ENCODE measurements around the gene TRIM4.
"Not testable (repeated sequence)": the region's sequence is repeated elsewhere in the genome, so short reads cannot be mapped to it uniquely, and the experiment has no call there.

TRIM4 gene, protein sequence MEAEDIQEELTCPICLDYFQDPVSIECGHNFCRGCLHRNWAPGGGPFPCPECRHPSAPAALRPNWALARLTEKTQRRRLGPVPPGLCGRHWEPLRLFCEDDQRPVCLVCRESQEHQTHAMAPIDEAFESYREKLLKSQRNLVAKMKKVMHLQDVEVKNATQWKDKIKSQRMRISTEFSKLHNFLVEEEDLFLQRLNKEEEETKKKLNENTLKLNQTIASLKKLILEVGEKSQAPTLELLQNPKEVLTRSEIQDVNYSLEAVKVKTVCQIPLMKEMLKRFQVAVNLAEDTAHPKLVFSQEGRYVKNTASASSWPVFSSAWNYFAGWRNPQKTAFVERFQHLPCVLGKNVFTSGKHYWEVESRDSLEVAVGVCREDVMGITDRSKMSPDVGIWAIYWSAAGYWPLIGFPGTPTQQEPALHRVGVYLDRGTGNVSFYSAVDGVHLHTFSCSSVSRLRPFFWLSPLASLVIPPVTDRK

DNA sequence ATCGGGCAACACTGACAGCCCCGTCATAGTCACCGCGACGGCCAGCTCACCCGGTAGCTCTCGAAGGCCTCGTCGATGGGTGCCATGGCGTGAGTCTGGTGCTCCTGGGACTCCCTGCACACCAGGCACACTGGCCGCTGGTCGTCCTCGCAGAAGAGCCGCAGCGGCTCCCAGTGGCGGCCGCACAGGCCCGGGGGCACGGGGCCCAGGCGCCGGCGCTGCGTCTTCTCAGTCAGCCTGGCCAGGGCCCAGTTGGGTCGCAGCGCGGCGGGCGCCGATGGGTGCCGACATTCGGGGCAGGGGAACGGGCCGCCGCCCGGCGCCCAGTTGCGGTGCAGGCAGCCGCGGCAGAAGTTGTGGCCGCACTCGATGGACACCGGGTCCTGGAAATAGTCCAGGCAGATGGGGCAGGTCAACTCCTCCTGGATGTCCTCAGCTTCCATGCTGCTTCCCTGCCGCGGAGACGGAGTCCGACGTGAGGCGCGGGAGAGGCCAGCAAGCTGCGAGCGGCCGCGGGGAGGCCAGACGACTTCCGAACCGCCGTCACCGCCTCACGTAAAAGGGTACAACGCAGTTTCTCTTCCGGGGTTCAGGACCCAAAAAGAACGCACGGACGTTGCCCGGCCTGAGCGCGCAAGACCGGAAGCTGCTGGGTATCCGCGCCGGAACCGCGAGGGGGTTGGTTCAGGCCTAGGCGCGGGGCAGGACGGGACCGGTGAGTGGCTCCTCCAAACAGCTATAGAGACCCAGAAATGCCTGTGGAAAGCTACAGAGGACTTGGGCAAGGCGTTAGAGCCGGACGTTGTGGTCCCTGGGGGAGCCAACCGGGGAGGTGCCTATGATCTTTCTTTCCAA is at the start of gene TRIM4:
Gene TRIM4 (minus strand): TSS at position 572 of the 855 bp plus-strand sequence. CDS start 129 bp downstream, at position 443.
- peak; percentile 94 for DNase-seq (ENCODE audit: low read depth, low spot score)

- no peak for DNase-seq (ENCODE audit: low read depth, low spot score)
Measured at GRCh38 chr7:99958564-99959227, 39.4 kb upstream of the TRIM4 start.

DNA sequence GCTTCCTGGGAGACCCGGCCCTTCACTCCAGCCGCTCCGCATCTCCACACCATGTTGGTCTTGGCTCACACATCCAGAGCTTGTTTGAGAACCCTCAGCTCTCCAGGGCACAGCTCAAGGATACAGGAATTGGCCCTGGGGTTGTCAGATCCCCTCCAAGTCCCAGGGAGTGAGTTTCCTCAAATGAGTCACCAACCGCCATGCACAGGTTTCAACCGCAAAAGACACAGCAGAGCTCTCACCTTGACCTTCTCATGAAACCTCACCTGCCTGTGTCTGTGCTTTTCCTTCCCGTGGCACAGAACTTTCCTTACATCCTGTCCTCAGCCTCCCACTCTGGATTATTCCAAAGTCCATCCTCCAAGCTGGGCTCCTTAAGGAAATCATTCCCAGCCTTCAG is 35.9 kb upstream of the TRIM4 start:
- no peak for DNase-seq (ENCODE audit: low read depth, low spot score)

GRCh38 chr7:99954643-99955042 is 35.3 kb upstream of the TRIM4 start:
- not testable (repeated sequence) for DNase-seq (ENCODE audit: low read depth, low spot score)

DNA sequence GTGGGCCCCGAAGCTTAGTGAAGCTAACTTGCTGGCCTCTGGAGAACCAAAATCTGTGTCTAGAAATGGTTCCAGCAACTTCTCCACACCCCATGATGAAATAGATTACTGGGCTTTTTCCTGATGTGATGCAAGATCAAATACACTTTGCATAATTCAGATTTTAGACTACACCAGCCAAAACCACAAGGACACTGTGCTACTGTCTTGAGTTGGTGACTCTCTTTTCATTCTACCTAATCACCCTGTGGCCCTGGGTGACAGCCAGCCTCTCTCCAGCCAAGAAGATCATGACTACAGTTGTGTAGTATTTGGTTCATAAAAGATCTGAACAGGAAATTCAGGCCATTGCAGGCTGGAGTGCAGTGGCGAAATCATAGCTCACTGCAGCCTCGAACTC is 34.3 kb upstream of the TRIM4 start:
- peak; percentile 5 for DNase-seq (ENCODE audit: low read depth, low spot score)

DNA sequence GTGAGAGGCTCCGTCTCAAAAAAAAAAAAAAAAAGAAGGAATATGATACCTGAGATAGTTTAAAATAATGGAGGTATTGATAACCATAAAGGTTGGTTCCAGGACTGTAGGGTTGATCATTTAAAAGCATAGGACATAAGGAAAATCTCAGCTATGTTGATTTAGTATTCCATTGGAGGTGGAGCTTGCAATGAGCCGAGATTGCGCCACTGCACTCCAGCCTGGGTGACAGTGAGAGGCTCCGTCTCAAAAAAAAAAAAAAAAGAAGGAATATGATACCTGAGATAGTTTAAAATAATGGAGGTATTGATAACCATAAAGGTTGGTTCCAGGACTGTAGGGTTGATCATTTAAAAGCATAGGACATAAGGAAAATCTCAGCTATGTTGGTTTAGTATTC is 33.3 kb upstream of the TRIM4 start:
- not testable (repeated sequence) for DNase-seq (ENCODE audit: low read depth, low spot score)

DNA sequence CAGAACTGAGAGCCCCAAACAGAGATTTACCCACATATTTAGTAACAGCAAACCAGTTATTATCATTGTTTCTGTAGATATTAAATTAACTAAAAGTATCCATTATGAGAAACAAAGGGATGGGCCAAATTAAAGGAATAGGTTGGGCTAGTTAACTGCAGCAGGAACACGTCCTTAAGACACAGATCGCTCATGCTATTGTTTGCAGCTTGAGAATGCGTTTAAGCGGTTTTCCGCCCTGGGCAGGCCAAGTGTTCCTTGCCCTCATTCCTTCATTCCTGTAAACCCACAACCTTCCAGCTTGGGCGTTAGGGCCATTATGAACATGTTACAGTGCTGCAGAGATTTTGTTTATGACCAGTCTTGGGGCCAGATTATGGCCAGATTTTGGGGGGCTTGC is 31.5 kb upstream of the TRIM4 start:
- DNase-seq (ENCODE audit: low read depth, low spot score) = not testable (repeated sequence)

GRCh38 chr7:99949645-99950228 is 30.4 kb upstream of the TRIM4 start:
- peak; percentile 4 for DNase-seq (ENCODE audit: low read depth, low spot score)

DNA sequence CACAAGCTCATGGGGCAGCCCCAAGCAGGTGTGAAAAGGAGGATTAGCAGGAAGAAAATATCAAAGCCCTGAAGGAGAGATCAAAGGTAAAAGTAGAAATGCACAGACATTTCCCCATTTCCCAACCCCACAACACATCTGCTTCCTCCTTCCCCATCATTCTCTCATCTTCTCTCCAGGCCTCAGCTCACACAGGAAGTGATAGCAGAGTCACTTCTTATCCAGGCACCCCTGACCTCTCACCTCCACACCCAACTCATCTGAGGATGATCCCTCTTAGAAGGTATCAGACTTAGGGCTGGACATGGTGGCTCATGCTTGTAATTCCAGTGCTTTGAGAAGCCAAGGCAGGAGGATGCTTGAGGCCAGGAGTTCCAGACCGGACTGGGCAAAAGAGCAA is 28.3 kb upstream of the TRIM4 start:
- DNase-seq (ENCODE audit: low read depth, low spot score) = no peak

DNA sequence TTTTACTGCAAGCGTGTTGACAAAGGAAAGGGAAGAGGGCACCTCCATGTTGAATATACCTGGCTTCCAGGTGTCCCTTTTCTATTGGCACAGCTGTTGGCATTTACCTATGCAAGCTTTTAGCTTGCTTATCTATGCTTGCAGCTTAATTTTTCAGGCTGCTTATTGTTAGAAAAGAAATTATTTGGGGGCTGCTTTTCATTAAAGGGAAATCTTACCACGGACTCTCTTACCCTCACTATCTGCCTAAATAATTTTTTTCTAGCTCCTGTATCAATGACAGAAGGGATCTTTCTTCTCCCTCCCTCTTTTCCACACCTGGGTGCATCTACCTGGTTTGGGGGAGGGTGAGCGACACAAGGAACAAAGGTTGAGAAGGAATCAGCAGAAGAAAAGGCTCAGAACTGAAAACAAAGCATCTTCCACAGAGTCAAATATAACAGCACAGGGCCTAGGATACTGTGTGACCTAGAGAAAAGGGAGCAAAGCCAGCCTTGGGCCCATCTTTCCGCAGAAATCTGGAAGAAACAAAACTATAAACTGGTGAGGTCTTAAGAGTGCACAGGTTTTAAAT is 25.3 kb upstream of the TRIM4 start:
- no peak for DNase-seq (ENCODE audit: low read depth, low spot score)

DNA sequence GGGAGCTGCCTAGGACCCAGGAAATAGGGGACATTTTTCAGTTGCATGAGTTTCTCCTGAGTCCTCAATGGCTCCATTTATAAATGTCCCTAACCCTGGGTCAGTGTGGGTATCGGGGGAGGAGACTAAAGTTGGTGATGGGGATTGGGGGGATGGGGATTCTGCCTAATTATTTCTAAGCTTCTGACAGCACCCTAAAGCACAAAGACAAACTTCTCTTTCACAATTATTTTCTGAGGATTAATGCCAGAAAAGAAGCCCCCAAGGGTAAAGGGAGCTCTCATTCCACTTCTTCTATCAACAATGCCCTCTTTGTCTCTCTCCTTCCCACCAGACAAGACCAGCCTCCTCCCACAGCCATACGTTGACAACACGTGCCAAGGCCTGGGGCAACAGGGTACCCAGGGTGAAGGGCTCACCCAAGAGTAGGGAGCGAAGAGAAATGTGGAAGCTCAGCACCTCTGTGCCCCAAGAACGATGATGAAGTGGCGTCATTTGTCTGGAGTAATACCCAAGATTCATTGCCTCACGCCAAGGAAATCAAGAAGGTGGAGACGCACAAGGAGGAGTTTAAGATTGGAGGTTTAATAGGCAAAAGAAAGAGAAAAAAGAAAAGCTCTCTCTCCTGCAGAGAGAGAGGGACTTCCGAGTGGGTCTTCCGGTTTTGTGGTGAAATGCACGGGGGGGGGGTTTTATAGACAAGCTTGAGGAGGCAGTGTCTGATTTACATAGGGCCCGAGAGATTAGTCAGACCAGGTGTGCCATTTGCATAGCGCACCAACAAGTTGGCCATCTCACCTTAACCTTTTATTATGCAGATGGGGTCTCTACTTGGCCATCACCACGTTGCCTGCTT is 24.5 kb upstream of the TRIM4 start:
- DNase-seq (ENCODE audit: low read depth, low spot score) = no peak

- DNase-seq (ENCODE audit: low read depth, low spot score) = no peak
Measured at GRCh38 chr7:99938296-99938695, 19.0 kb upstream of the TRIM4 start.

DNA sequence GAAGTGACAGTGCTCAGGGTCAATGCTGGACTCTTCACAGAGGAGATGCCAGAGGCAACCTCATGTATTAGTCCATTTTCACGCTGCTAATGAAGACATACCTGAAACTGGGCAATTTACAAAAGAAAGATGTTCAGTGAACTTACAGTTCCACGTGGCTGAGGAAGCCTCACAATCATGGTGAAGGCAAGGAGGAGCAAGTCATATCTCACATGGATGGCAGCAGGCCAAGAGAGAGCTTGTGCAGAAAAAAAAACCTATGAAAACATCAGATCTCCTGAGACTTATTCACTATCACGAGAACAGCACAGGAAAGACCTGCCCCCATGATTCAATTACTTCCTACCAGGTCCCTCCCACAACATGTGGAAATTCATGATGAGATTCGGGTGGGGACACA is 15.7 kb upstream of the TRIM4 start:
- not testable (repeated sequence) for DNase-seq (ENCODE audit: low read depth, low spot score)

- no peak for DNase-seq (ENCODE audit: low read depth, low spot score)
Measured at GRCh38 chr7:99930376-99930775, 11.0 kb upstream of the TRIM4 start.

DNA sequence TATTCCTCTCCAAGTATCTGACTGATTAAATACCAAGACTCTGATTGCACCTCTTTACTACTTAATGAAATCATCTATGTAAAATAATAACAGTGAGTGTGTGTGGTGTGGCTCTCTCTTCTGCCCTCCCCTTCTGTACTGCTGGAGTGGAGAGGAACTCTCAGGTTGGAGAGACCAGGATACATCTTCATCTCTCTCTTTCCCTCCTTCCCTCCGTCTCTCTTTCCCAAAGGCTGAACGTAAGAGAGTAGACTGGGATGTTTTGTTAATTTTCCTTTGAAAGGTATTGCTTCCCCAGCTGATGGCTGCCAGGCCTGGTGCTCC is 10.4 kb upstream of the TRIM4 start:
- no peak for DNase-seq (ENCODE audit: low read depth, low spot score)

DNA sequence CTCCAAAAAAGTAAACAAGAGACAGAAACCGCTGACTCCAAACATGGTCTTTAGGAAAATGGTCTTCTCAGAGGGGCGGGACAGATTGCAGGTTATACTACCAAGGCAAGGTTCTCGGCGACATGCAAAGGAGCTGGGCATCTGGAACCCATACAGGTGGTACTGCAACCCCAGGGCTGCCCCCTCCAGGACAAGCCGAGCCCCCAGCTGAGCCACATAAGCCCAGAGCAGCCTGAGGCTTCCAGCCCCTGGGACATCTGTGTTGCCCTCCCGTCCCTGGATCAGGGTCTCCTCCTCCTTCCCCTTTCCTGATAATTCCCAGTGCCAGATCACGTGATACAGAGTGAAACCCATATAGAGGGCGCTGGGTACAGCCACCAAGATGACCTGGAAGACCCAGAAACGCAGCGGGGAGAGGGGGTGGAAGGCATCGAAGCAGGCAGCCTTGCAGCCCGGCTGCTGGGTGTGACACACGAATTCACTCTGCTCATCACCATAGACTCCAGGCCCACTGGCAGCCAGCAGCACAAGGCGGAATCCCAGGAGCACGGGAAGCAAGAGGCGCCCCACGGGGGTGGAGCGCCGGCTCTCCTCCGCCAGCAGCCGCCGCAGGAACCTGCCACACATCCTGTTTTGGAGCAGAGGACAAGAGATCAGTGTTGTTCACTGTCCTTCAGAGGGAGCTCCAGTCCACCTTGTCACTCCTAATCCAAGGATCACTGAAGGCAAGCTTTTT is 9.8 kb upstream of the TRIM4 start, which contains the start of gene GJC3:
Gene GJC3 (minus strand): TSS at position 627 of the 736 bp plus-strand sequence. CDS start 0 bp downstream, at position 627.
- DNase-seq (ENCODE audit: low read depth, low spot score) = peak; percentile 54

DNA sequence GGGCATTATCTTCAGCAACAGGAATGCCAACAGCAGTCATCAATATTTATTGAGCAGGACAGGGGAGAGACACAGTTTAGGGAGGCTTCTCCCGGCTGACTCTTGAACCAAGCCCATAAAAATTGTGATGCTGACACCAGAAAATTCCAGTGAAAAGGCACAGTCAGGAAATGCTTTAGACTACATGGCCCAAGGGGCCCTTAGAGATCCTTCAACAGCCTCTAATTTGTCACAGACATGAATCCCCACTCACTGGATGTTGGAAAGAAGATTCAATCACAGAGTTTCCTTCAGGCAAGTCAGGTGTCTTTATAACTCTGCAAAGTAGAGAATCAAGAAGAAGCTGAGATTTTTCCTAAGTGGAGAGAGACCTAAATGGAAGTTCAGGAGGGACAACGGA is 8.9 kb upstream of the TRIM4 start:
- no peak for DNase-seq (ENCODE audit: low read depth, low spot score)

DNA sequence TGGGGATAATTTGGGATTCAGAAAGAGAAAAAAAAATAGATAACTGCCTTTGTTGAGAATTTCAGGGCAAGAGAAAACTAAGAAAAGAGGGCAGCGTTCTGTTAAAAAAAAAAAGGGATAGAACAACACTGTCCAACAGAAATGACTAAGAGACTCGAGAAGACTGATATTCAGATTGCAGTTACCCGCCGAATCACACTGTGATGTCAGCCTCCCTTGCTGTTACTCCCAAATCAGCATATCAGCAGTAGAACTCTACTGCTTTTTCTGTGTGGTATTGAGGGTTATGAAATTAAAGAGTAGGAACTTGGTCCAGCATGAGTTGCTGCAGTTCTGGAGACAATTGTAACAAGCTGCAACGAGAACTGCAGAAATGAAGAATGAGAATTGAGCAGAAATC is 8.2 kb upstream of the TRIM4 start:
- DNase-seq (ENCODE audit: low read depth, low spot score) = no peak

DNA sequence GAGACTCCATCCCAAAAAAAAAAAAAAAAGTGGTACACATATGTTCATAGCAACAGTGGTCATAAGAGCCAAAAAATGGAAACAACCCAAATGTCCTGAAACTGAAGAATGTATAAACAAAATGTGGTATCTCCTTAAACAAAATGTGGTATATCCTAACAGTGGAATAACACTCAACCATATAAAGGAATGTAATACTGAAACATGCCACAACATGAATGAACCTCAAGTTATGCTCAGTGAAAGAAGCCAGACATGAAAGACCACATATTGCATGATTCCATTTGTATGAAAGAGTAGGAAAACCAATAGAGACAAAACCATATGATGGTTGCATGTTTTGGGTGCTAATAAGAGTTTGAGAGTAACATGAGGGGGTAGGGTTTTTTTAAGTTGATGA is 7.0 kb upstream of the TRIM4 start:
- no peak for DNase-seq (ENCODE audit: low read depth, low spot score)

DNA sequence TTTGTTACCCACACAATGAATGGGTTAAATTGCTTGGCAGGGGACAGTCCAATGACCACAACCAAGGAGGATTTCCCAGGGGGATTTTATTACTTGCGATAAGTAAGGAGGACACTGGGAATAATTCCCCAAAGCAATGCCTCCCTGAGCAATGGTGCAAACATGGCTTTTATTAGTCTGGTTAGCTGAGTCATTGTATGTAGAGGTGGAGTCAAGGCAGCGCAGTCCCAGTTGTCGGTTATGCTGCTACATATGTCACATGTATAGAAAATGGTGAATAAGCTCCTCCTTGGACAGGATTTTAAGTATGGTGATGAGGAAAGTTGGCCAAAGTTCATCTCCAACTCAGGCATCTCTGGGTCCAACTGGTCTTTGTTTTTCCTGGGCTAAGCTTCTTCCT is 3.9 kb upstream of the TRIM4 start:
- no peak for DNase-seq (ENCODE audit: low read depth, low spot score)
